Psoas muscle (tissue), 8 donors: ENCODE measurements around the gene GARS1. TPM values are rescaled to one million over a fixed set of nuclear protein-coding genes. Genes with fewer than 3 reads are reported as not detected.

Source experiments
- ATAC-seq, 4 donors: fragments of 200-7000 bp; cut with Tn5 transposase; one replicate each; pipeline ENCODE4 v1.9.1; 2020; ENCODE audit warnings: moderate library complexity in 3 of 4, mild to moderate bottlenecking in 2 of 4
- DNase-seq, 2 donors: peaks; one replicate each; pipeline ENCODE4 v3.0.0-alpha.2; 2020
- H3K27ac ChIP-seq: fragments of 200-600 bp; one replicate; pipeline ENCODE4 v1.8.0; 2022
- H3K27me3 ChIP-seq, 3 donors: fragments of 200-600 bp in 1 of 3; one replicate each; pipeline versions ENCODE4 v1.6.1 to v1.8.0; 2013 to 2022; ENCODE audit warnings: low read length in 2 of 3, mild to moderate bottlenecking in 2 of 3, moderate library complexity in 1 of 3; ENCODE audit not compliant: insufficient read depth in 3 of 3
- H3K36me3 ChIP-seq, 2 donors: fragments of 200-600 bp in 1 of 2; one replicate each; pipeline versions ENCODE4 v1.6.1 to v1.8.0; 2013 to 2022; ENCODE audit warnings: low read depth in 1 of 2, mild to moderate bottlenecking in 1 of 2, moderate library complexity in 1 of 2; ENCODE audit not compliant: insufficient read depth in 1 of 2
- H3K4me1 ChIP-seq: fragments of 200-600 bp; one replicate; pipeline ENCODE4 v1.8.0; 2022
- H3K4me3 ChIP-seq: fragments of 200-600 bp; one replicate; pipeline ENCODE4 v1.8.0; 2022; ENCODE audit warnings: mild to moderate bottlenecking
- H3K9me3 ChIP-seq: fragments of 200-600 bp; one replicate; pipeline ENCODE4 v1.8.0; 2022
- CTCF ChIP-seq: fragments of 200-600 bp; IDR thresholded peaks from one replicate; pipeline ENCODE4 v1.8.0; 2022; ENCODE audit warnings: antibody characterized with exemption
- WGBS, 3 donors: extraction: QIAGEN DNeasy Blood & Tissue Kit; methylation state at CpG; one replicate each; pipeline versions ENCODE4 v1.1.6 to v1.1.7; 2013; 5-methylcytosine and 5-hydroxymethylcytosine counted together
- intact Hi-C, 2 donors: fragments of 100-400 bp; cut with DNase I; formaldehyde crosslinking; loops; one replicate each; pipeline versions ENCODE4 v1.11.0 to v1.14.2; 2022
- polyA plus RNA-seq, 3 donors: library from polyadenylated mRNA; stranded (reverse); fragments of 200-250 nt; gene quantifications; one replicate each; pipeline ENCODE4 v1.2.3, GENCODE V29; 2013
- total RNA-seq, 4 donors: library from RNA; stranded (reverse); fragmentation: NEBNext Ultra II Directional in 2 of 4; extraction: Animal tissue kit (Norgen Biotek cat#: 25700) in 2 of 4; gene quantifications; one replicate each; pipeline versions ENCODE4 v1.2.1 to v1.2.4, GENCODE V29; 2021 to 2023
- donor health status: healthy with polysubstance abuse.
- donor health status: DM: no; HTN: no; CAD: no; lungs with moderate emphysema.
- donor health status: Bipolar disorder and iron deficiency.
- donor health status: healthy.
- donor health status: DM: yes; HTN: yes; CAD: no.
- donor health status: DM: no; HTN: no; CAD: no.
- donor health status: DM: no; HTN: no; CAD: no.
- donor health status: DM: yes; HTN: yes; CAD: no.

Gene GARS1
- total and polyA plus RNA-seq, 7 donors: 44.5 to 146 (median 65.5) TPM

- Histone ChIP-seq H3K4me1 (no peaks in the 10 kb centered on the region), H3K27me3 (no peaks in the 10 kb centered on the region), H3K36me3 (peaks cover 0 to 33% of the 10 kb centered on the region in 2 donors), H3K9me3 (no peaks in the 10 kb centered on the region), H3K4me3 (no peak overlapping the region), H3K27ac (no peak overlapping the region)
- intact Hi-C loops: no loop called here
- ATAC-seq (no peak), DNase-seq (no peak)
- 83 to 89% (median 85%) methylated on average over 10 of the region's 10 CpGs for whole genome bisulfite sequencing, 3 donors
- TF ChIP-seq CTCF: no peak
Measured at GRCh38 chr7:30647589-30648364, 53.1 kb downstream of the GARS1 start.

GRCh38 chr7:30648744-30649540, 54.3 kb downstream of the GARS1 start:
- DNase-seq: no peak
- no peak for ATAC-seq
- H3K36me3 ChIP-seq: peaks cover 0 to 23% of the 10 kb centered on the region in 2 donors
- H3K27me3 ChIP-seq: no peaks in the 10 kb centered on the region
- no peak for TF ChIP-seq CTCF
- intact Hi-C loops: no loop called here
- no peak overlapping the region for H3K27ac ChIP-seq
- no peak overlapping the region for H3K4me3 ChIP-seq
- H3K4me1 ChIP-seq: no peaks in the 10 kb centered on the region
- no peaks in the 10 kb centered on the region for H3K9me3 ChIP-seq
- WGBS, 3 donors: 82 to 85% (median 84%) methylated on average over 15 of the region's 15 CpGs

GRCh38 chr7:30649717-30650420, 55.2 kb downstream of the GARS1 start:
- Histone ChIP-seq H3K27me3 (no peaks in the 10 kb centered on the region), H3K4me3 (no peak overlapping the region), H3K27ac (no peak overlapping the region), H3K4me1 (no peaks in the 10 kb centered on the region), H3K9me3 (no peaks in the 10 kb centered on the region), H3K36me3 (peaks cover 0 to 19% of the 10 kb centered on the region in 2 donors)
- ATAC-seq (no peak), DNase-seq (no peak)
- intact Hi-C loops: no loop called here
- no peak for TF ChIP-seq CTCF
- WGBS, 3 donors: 78 to 81% (median 80%) methylated on average over 13 of the region's 13 CpGs

- ATAC-seq (no peak), DNase-seq (no peak)
- H3K36me3 ChIP-seq: peaks cover 0 to 14% of the 10 kb centered on the region in 2 donors
- no peaks in the 10 kb centered on the region for H3K27me3 ChIP-seq
- TF ChIP-seq CTCF: no peak
- no peak overlapping the region for H3K4me3 ChIP-seq
- H3K9me3 ChIP-seq: no peaks in the 10 kb centered on the region
- H3K4me1 ChIP-seq: no peaks in the 10 kb centered on the region
- no peak overlapping the region for H3K27ac ChIP-seq
- WGBS, 3 donors: 84 to 85% (median 85%) methylated on average over 7 of the region's 7 CpGs
- intact Hi-C loops: no loop called here
Measured at GRCh38 chr7:30650421-30650808, 55.7 kb downstream of the GARS1 start.
